Neural progenitor cell (in vitro differentiated cells): Measurements from ENCODE around the gene CCL16. TPM values are rescaled to one million over a fixed set of nuclear protein-coding genes. Genes with fewer than 3 reads are reported as not detected.

Experiments
- DNase-seq: peaks from one replicate; pipeline ENCODE4 v3.0.0-alpha.2; 2016; ENCODE audit warnings: low spot score
- H2AFZ ChIP-seq: fragments of 200-600 bp; sonication (generic); replicated peaks from 2 replicates; pipeline ENCODE4 v1.6.1; 2016; ENCODE audit warnings: antibody characterized with exemption
- H3F3A ChIP-seq: fragments of 200-600 bp; sonication (generic); 2 replicates; pipeline ENCODE4 v1.6.1; 2016; ENCODE audit warnings: antibody characterized with exemption, low read depth
- H3K27ac ChIP-seq: fragments of 200-600 bp; sonication (generic); 2 replicates; pipeline ENCODE4 v1.5.1; 2016; ENCODE audit warnings: mild to moderate bottlenecking
- H3K27me3 ChIP-seq: fragments of 200-600 bp; sonication (generic); 2 replicates; pipeline ENCODE4 v1.6.1; 2016; ENCODE audit warnings: mild to moderate bottlenecking, moderate library complexity
- H3K36me3 ChIP-seq: fragments of 200-600 bp; sonication (generic); 2 replicates; pipeline ENCODE4 v1.5.1; 2016
- H3K4me1 ChIP-seq: fragments of 200-600 bp; sonication (generic); 2 replicates; pipeline ENCODE4 v1.6.1; 2016; ENCODE audit warnings: mixed run types
- H3K4me2 ChIP-seq: fragments of 200-600 bp; sonication (generic); 2 replicates; pipeline ENCODE4 v1.6.1; 2016
- H3K4me3 ChIP-seq: fragments of 200-600 bp; sonication (generic); 2 replicates; pipeline ENCODE4 v1.5.1; 2016
- H3K79me2 ChIP-seq: fragments of 200-600 bp; sonication (generic); 2 replicates; pipeline ENCODE4 v1.6.1; 2016; ENCODE audit warnings: low read depth
- H3K9ac ChIP-seq: fragments of 200-600 bp; sonication (generic); 2 replicates; pipeline ENCODE4 v1.6.1; 2016
- H3K9me3 ChIP-seq: fragments of 200-600 bp; sonication (generic); 2 replicates; pipeline ENCODE4 v1.5.1; 2016; ENCODE audit warnings: low read depth
- H4K20me1 ChIP-seq: fragments of 200-600 bp; sonication (generic); 2 replicates; pipeline ENCODE4 v1.6.1; 2016; ENCODE audit warnings: low read depth
- H3K27ac Mint-ChIP-seq: 3 replicates; pipeline ENCODE4 v1.8.0; 2021; ENCODE audit warnings: mixed read lengths
- H3K27me3 Mint-ChIP-seq: 2 replicates; pipeline ENCODE4 v1.8.0; 2022; ENCODE audit warnings: low read depth, mild to moderate bottlenecking, inconsistent platforms, moderate library complexity, mixed read lengths; ENCODE audit not compliant: insufficient read depth
- H3K36me3 Mint-ChIP-seq: 3 replicates; pipeline ENCODE4 v1.8.0; 2021; ENCODE audit warnings: mixed read lengths
- H3K4me1 Mint-ChIP-seq: 3 replicates; pipeline ENCODE4 v1.8.0; 2021; ENCODE audit warnings: mixed read lengths
- H3K4me3 Mint-ChIP-seq: 3 replicates; pipeline ENCODE4 v1.8.0; 2021; ENCODE audit warnings: mild to moderate bottlenecking, moderate library complexity, mixed read lengths
- H3K9me3 Mint-ChIP-seq: 3 replicates; pipeline ENCODE4 v1.8.0; 2020; ENCODE audit warnings: mixed read lengths
- EZH2 ChIP-seq: fragments of 200-600 bp; sonication (generic); IDR thresholded peaks from 2 replicates; pipeline ENCODE4 v1.6.1; 2017; ENCODE audit warnings: antibody characterized with exemption, mild to moderate bottlenecking, moderate library complexity
- EZH2phosphoT487 ChIP-seq: fragments of 200-600 bp; sonication (generic); IDR thresholded peaks from 2 replicates; pipeline ENCODE4 v1.6.1; 2017; ENCODE audit warnings: antibody characterized with exemption
- total RNA-seq: library from RNA; depleted of rRNA; stranded (reverse); fragments of >200 nt; gene quantifications from 2 replicates; pipeline ENCODE4 v1.2.3, GENCODE V29; 2015; ENCODE audit warnings: low replicate concordance
- TF ChIP-seq, protein P1 (sequence below): fragments of 200-600 bp; sonication (generic); IDR thresholded peaks from 2 replicates; pipeline ENCODE4 v1.5.1; 2017; ENCODE audit warnings: antibody characterized with exemption, mild to moderate bottlenecking

CCL16 gene
- total RNA-seq, 1 donor from 2014 or later: not detected

DNA sequence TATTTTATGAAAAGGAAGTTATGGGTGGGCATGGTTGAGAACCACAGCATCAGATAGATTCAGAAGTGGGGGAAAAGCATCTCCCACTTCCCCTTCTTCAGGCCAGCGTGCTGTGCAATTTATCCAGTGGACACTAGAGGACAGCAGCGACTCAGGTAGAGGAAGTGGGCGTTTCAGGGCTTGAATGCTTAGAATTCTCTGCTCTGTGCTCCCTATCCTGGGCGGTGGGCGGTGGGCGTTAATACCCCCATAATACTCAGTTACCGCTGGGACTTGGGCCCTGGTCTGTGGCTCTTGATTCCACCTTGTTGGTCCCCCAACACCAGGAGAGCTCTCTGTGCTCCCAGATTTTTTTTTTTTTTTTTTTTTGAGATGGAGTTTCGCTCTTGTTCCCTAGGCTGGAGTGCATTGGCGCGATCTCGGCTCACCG lies 34.1 kb downstream of the CCL16 start:
- Mint-ChIP-seq H3K9me3 (no peaks in the 10 kb centered on the region), H3K4me3 (no peak overlapping the region), H3K27ac (no peak overlapping the region), H3K27me3 (peaks cover 4% of the 10 kb centered on the region), H3K4me1 (no peaks in the 10 kb centered on the region), H3K36me3 (no peaks in the 10 kb centered on the region)
- Histone ChIP-seq H3K27ac (no peak overlapping the region), H2AFZ (peak overlapping the region; percentile 65), H4K20me1 (no peaks in the 10 kb centered on the region), H3K9ac (no peak overlapping the region), H3K4me3 (no peak overlapping the region), H3K4me1 (no peaks in the 10 kb centered on the region), H3K36me3 (no peaks in the 10 kb centered on the region), H3K4me2 (no peak overlapping the region), H3K27me3 (no peaks in the 10 kb centered on the region), H3F3A (no peaks in the 10 kb centered on the region), H3K79me2 (no peaks in the 10 kb centered on the region), H3K9me3 (no peaks in the 10 kb centered on the region)
- DNase-seq: peak; percentile 81
- TF ChIP-seq, protein P1, sequence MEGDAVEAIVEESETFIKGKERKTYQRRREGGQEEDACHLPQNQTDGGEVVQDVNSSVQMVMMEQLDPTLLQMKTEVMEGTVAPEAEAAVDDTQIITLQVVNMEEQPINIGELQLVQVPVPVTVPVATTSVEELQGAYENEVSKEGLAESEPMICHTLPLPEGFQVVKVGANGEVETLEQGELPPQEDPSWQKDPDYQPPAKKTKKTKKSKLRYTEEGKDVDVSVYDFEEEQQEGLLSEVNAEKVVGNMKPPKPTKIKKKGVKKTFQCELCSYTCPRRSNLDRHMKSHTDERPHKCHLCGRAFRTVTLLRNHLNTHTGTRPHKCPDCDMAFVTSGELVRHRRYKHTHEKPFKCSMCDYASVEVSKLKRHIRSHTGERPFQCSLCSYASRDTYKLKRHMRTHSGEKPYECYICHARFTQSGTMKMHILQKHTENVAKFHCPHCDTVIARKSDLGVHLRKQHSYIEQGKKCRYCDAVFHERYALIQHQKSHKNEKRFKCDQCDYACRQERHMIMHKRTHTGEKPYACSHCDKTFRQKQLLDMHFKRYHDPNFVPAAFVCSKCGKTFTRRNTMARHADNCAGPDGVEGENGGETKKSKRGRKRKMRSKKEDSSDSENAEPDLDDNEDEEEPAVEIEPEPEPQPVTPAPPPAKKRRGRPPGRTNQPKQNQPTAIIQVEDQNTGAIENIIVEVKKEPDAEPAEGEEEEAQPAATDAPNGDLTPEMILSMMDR: peak; percentile 83
- no peak for TF ChIP-seq EZH2phosphoT487

GRCh38 chr17:35944151-35944550 lies 37.1 kb downstream of the CCL16 start:
- H3F3A ChIP-seq: no peaks in the 10 kb centered on the region
- H3K36me3 ChIP-seq: no peaks in the 10 kb centered on the region
- H3K9ac ChIP-seq: no peak overlapping the region
- H3K4me3 Mint-ChIP-seq: no peak overlapping the region
- no peak overlapping the region for H3K4me2 ChIP-seq
- no peak for DNase-seq
- H3K27me3 ChIP-seq: no peaks in the 10 kb centered on the region
- peaks cover 4% of the 10 kb centered on the region for H3K27me3 Mint-ChIP-seq
- TF ChIP-seq EZH2 (no peak), EZH2phosphoT487 (no peak)
- TF ChIP-seq, protein P1: no peak
- peak overlapping the region; percentile 18 for H3K27ac Mint-ChIP-seq
- H3K9me3 ChIP-seq: no peaks in the 10 kb centered on the region
- no peaks in the 10 kb centered on the region for H3K79me2 ChIP-seq
- H2AFZ ChIP-seq: no peak overlapping the region
- H3K36me3 Mint-ChIP-seq: no peaks in the 10 kb centered on the region
- no peak overlapping the region for H3K27ac ChIP-seq
- no peak overlapping the region for H3K4me3 ChIP-seq
- no peaks in the 10 kb centered on the region for H3K4me1 Mint-ChIP-seq
- H3K4me1 ChIP-seq: no peaks in the 10 kb centered on the region
- H3K9me3 Mint-ChIP-seq: no peaks in the 10 kb centered on the region
- H4K20me1 ChIP-seq: no peaks in the 10 kb centered on the region

DNA sequence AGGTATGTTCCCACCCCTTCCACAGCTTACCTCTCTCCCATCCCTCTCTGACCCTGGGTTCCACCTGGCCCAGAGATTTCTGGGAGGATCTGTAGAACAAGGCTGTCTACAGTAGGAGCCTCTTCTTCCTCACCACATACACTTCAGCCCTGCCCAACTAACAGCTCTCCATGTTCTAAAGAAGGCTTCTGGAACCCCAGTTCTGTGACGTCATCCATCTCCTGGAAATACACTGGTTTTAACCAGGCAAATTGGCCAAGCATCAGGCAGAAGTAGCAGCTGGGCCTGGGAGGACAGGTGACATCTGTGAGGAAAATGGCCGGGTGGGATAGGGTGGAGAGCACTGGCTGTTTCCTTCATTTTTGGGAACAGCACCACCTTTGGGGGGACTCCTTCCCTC lies 37.8 kb downstream of the CCL16 start, which contains the start of gene LYZL6:
LYZL6 (minus strand) TSS at position 177 of the 400 bp plus-strand sequence. CDS start 4,357 bp downstream, outside the sequence.
- H3K9ac ChIP-seq: no peak within 1 kb of the TSS
- Mint-ChIP-seq H3K27me3 (peaks cover 4% of the 10 kb centered on the region), H3K4me3 (no peak within 1 kb of the TSS), H3K36me3 (no peaks in the 10 kb centered on the region), H3K27ac (peak within 1 kb of the TSS; percentile 18), H3K9me3 (no peaks in the 10 kb centered on the region), H3K4me1 (no peaks in the 10 kb centered on the region)
- H3K27ac ChIP-seq: no peak within 1 kb of the TSS
- H3K27me3 ChIP-seq: no peaks in the 10 kb centered on the region
- H3K36me3 ChIP-seq: no peaks in the 10 kb centered on the region
- no peak within 1 kb of the TSS for H3K4me3 ChIP-seq
- H3K79me2 ChIP-seq: no peaks in the 10 kb centered on the region
- H2AFZ ChIP-seq: no peak within 1 kb of the TSS
- H3K4me1 ChIP-seq: no peaks in the 10 kb centered on the region
- TF ChIP-seq EZH2phosphoT487: no peak
- no peak for TF ChIP-seq EZH2
- TF ChIP-seq, protein P1: no peak
- no peaks in the 10 kb centered on the region for H3K9me3 ChIP-seq
- no peaks in the 10 kb centered on the region for H3F3A ChIP-seq
- no peak within 1 kb of the TSS for H3K4me2 ChIP-seq
- DNase-seq: no peak
- no peaks in the 10 kb centered on the region for H4K20me1 ChIP-seq
